PC-9 (cell line): ENCODE measurements around the gene BORCS5. TPM values are rescaled to one million over a fixed set of nuclear protein-coding genes. Genes with fewer than 3 reads are reported as not detected.

ENCODE experiments used
- BruUV-seq: library from RNA; stranded (reverse); fragments of 400-500 nt; replicated peaks from 2 replicates; lab custom pipeline; 2021; lab: Mats Ljungman, UMichigan
- CTCF ChIA-PET: fragments of 300-600 bp; sonication (Branson Sonifier 250); formaldehyde crosslinking; loops from one replicate; lab custom pipeline; 2022; ENCODE audit warnings: antibody characterized with exemption; lab: Charles Lee
- POLR2A ChIA-PET: fragments of 300-600 bp; sonication (Branson Sonifier 250); formaldehyde crosslinking; loops from one replicate; lab custom pipeline; 2022; ENCODE audit warnings: antibody characterized with exemption; ENCODE audit not compliant: unreplicated experiment; lab: Charles Lee
- DNase-seq, 2 experiments: peaks; one replicate each; pipeline versions ENCODE4 v3.0.0 to v3.0.0-alpha.2; 2015 to 2022; ENCODE audit warnings: mixed read lengths in 1 of 2
- H2AFZ ChIP-seq: fragments of 200-600 bp; sonication (generic); 2 replicates; pipeline ENCODE4 v1.8.1; 2017; ENCODE audit warnings: antibody characterized with exemption
- H3F3A ChIP-seq: fragments of 200-600 bp; sonication (generic); 2 replicates; pipeline ENCODE4 v1.8.1; 2017; ENCODE audit warnings: antibody characterized with exemption, mild to moderate bottlenecking, low read depth; ENCODE audit not compliant: insufficient read depth
- H3K27ac ChIP-seq: fragments of 200-600 bp; sonication (generic); 2 replicates; pipeline ENCODE4 v1.6.1; 2016; ENCODE audit warnings: mixed run types
- H3K27me3 ChIP-seq: fragments of 200-600 bp; sonication (generic); 2 replicates; pipeline ENCODE4 v1.6.1; 2016; ENCODE audit warnings: low read depth, mixed run types; ENCODE audit not compliant: insufficient read depth
- H3K36me3 ChIP-seq: fragments of 200-600 bp; sonication (generic); 2 replicates; pipeline ENCODE4 v1.6.1; 2016; ENCODE audit warnings: low read depth, mixed run types
- H3K4me1 ChIP-seq: fragments of 200-600 bp; sonication (generic); replicated peaks from 2 replicates; pipeline ENCODE4 v1.6.1; 2016; ENCODE audit warnings: mixed run types; ENCODE audit not compliant: insufficient read depth
- H3K4me2 ChIP-seq: fragments of 200-600 bp; sonication (generic); 2 replicates; pipeline ENCODE4 v1.6.1; 2017; ENCODE audit warnings: mixed run types
- H3K4me3 ChIP-seq: fragments of 200-600 bp; sonication (generic); 2 replicates; pipeline ENCODE4 v1.6.1; 2016; ENCODE audit warnings: mixed run types
- H3K79me2 ChIP-seq: fragments of 200-600 bp; sonication (generic); 2 replicates; pipeline ENCODE4 v1.6.1; 2017; ENCODE audit warnings: low read depth, mixed run types
- H3K9me2 ChIP-seq: fragments of 200-600 bp; sonication (generic); 2 replicates; pipeline ENCODE4 v1.8.1; 2017; ENCODE audit warnings: mild to moderate bottlenecking; ENCODE audit not compliant: insufficient read depth
- H3K9me3 ChIP-seq: fragments of 200-600 bp; sonication (generic); 2 replicates; pipeline ENCODE4 v1.8.1; 2016; ENCODE audit warnings: low read depth; ENCODE audit not compliant: insufficient read depth
- H4K20me1 ChIP-seq: fragments of 200-600 bp; sonication (generic); 2 replicates; pipeline ENCODE4 v1.8.1; 2017; ENCODE audit not compliant: insufficient read depth
- EZH2 ChIP-seq: fragments of 200-600 bp; sonication (generic); IDR thresholded peaks from 2 replicates; pipeline ENCODE4 v1.8.0; 2017; ENCODE audit warnings: antibody characterized with exemption, low read depth
- intact Hi-C: fragments of 100-400 bp; cut with micrococcal nuclease; formaldehyde crosslinking; loops from one replicate; pipeline ENCODE4 v1.10.0; 2022; ENCODE audit not compliant: unreplicated experiment
- total RNA-seq: library from RNA; stranded (reverse); gene quantifications from 2 replicates; pipeline ENCODE4 v1.2.3, GENCODE V29; 2021
- TF ChIP-seq, protein P1 (sequence below): fragments of 200-600 bp; sonication (generic); conservative IDR thresholded peaks from 2 replicates; pipeline ENCODE4 v1.6.1; 2017; ENCODE audit warnings: mixed run types, antibody characterized with exemption, mild to moderate bottlenecking, moderate library complexity

The BORCS5 gene
- total RNA-seq, 1 experiment from 2014 or later, result 19.7 TPM

GRCh38 chr12:12454315-12454714 lies 97.4 kb downstream of the BORCS5 start:
- no TSS peak for BruUV-seq
- H4K20me1 ChIP-seq, result 0 out of 2 replicates have a peak, but pooled peaks cover 5% of the 10 kb centered on the region
- CTCF ChIA-PET, result no interaction called here
- no peaks in the 10 kb centered on the region for H3K36me3 ChIP-seq
- intact Hi-C loops, result no loop called here
- no peak overlapping the region for H3K27ac ChIP-seq
- H3K79me2 ChIP-seq, result no peaks in the 10 kb centered on the region
- peaks cover 7% of the 10 kb centered on the region for H3F3A ChIP-seq
- POLR2A ChIA-PET, result no interaction called here
- no peaks in the 10 kb centered on the region for H3K27me3 ChIP-seq
- TF ChIP-seq, protein P1, sequence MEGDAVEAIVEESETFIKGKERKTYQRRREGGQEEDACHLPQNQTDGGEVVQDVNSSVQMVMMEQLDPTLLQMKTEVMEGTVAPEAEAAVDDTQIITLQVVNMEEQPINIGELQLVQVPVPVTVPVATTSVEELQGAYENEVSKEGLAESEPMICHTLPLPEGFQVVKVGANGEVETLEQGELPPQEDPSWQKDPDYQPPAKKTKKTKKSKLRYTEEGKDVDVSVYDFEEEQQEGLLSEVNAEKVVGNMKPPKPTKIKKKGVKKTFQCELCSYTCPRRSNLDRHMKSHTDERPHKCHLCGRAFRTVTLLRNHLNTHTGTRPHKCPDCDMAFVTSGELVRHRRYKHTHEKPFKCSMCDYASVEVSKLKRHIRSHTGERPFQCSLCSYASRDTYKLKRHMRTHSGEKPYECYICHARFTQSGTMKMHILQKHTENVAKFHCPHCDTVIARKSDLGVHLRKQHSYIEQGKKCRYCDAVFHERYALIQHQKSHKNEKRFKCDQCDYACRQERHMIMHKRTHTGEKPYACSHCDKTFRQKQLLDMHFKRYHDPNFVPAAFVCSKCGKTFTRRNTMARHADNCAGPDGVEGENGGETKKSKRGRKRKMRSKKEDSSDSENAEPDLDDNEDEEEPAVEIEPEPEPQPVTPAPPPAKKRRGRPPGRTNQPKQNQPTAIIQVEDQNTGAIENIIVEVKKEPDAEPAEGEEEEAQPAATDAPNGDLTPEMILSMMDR, result no peak
- no peak for TF ChIP-seq EZH2
- no peak overlapping the region for H3K4me2 ChIP-seq
- H3K4me1 ChIP-seq, result peaks cover 12% of the 10 kb centered on the region
- H3K4me3 ChIP-seq, result no peak overlapping the region
- H3K9me3 ChIP-seq, result no peaks in the 10 kb centered on the region
- DNase-seq, result no peak
- H3K9me2 ChIP-seq, result no peaks in the 10 kb centered on the region
- H2AFZ ChIP-seq, result no peak overlapping the region

GRCh38 chr12:12456637-12457036 lies 99.8 kb downstream of the BORCS5 start:
- ChIA-PET CTCF (no interaction called here), POLR2A (no interaction called here)
- H3K27ac ChIP-seq, result no peak overlapping the region
- H2AFZ ChIP-seq, result no peak overlapping the region
- H3K36me3 ChIP-seq, result no peaks in the 10 kb centered on the region
- H3K4me2 ChIP-seq, result no peak overlapping the region
- no peaks in the 10 kb centered on the region for H3K9me2 ChIP-seq
- no peaks in the 10 kb centered on the region for H3K9me3 ChIP-seq
- TF ChIP-seq, protein P1, result no peak
- no peak for TF ChIP-seq EZH2
- intact Hi-C loops, result no loop called here
- H3K79me2 ChIP-seq, result no peaks in the 10 kb centered on the region
- H3F3A ChIP-seq, result no peaks in the 10 kb centered on the region
- H3K4me1 ChIP-seq, result no peaks in the 10 kb centered on the region
- H3K27me3 ChIP-seq, result no peaks in the 10 kb centered on the region
- BruUV-seq, result no TSS peak
- DNase-seq, result no peak
- H3K4me3 ChIP-seq, result no peak overlapping the region
- H4K20me1 ChIP-seq, result 0 out of 2 replicates have a peak, but pooled peaks cover 5% of the 10 kb centered on the region

- ChIA-PET CTCF (no interaction called here), POLR2A (no interaction called here)
- TF ChIP-seq, protein P1, result no peak
- no peak for TF ChIP-seq EZH2
- H3K4me2 ChIP-seq, result no peak overlapping the region
- H3K79me2 ChIP-seq, result no peaks in the 10 kb centered on the region
- no peaks in the 10 kb centered on the region for H3K9me3 ChIP-seq
- H3K27me3 ChIP-seq, result no peaks in the 10 kb centered on the region
- DNase-seq, result no peak
- no peaks in the 10 kb centered on the region for H3K9me2 ChIP-seq
- no peak overlapping the region for H2AFZ ChIP-seq
- H3K4me1 ChIP-seq, result no peaks in the 10 kb centered on the region
- no peak overlapping the region for H3K27ac ChIP-seq
- no TSS peak for BruUV-seq
- intact Hi-C loops, result no loop called here
- no peaks in the 10 kb centered on the region for H3F3A ChIP-seq
- 0 out of 2 replicates have a peak, but pooled peaks cover 5% of the 10 kb centered on the region for H4K20me1 ChIP-seq
- H3K36me3 ChIP-seq, result no peaks in the 10 kb centered on the region
- no peak overlapping the region for H3K4me3 ChIP-seq
Observed at GRCh38 chr12:12460935-12461922, 104.4 kb downstream of the BORCS5 start.
